NCI-H146 (cell line): ENCODE data around the gene ALDH3B1.

ENCODE experiments used
- DNase-seq: peaks from one replicate; lab custom pipeline; 2025; lab: John Stamatoyannopoulos, UW

The ALDH3B1 gene

GRCh38 chr11:68044145-68044813, 34.2 kb downstream of the ALDH3B1 start:
- DNase-seq = no peak

DNA sequence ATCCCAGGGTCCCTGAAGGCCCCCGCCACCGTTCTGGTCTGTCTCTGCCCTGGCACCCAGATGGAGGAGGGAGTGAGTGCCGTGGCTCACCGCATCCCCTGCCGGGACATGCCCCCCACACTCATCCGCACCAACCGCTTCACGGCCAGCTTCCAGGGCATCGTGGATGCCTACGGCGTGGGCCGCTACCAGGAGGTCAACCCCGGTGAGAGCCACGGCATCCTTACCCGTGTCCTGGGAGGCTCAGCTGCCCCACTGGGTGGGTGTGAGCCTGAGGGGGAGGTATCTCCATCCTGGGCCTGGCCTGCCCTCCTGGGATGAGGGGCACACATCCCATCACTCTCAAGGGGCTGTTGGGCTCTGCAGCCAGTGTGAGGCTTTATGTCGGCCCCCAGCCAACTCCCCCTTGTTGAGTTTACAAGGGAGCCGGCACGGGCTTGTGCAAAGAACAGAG, 34.8 kb downstream of the ALDH3B1 start:
- DNase-seq = no peak

GRCh38 chr11:68047437-68048290, 37.5 kb downstream of the ALDH3B1 start:
- DNase-seq = no peak

- DNase-seq = no peak
Measured at GRCh38 chr11:68048681-68049508, 38.8 kb downstream of the ALDH3B1 start.

DNA sequence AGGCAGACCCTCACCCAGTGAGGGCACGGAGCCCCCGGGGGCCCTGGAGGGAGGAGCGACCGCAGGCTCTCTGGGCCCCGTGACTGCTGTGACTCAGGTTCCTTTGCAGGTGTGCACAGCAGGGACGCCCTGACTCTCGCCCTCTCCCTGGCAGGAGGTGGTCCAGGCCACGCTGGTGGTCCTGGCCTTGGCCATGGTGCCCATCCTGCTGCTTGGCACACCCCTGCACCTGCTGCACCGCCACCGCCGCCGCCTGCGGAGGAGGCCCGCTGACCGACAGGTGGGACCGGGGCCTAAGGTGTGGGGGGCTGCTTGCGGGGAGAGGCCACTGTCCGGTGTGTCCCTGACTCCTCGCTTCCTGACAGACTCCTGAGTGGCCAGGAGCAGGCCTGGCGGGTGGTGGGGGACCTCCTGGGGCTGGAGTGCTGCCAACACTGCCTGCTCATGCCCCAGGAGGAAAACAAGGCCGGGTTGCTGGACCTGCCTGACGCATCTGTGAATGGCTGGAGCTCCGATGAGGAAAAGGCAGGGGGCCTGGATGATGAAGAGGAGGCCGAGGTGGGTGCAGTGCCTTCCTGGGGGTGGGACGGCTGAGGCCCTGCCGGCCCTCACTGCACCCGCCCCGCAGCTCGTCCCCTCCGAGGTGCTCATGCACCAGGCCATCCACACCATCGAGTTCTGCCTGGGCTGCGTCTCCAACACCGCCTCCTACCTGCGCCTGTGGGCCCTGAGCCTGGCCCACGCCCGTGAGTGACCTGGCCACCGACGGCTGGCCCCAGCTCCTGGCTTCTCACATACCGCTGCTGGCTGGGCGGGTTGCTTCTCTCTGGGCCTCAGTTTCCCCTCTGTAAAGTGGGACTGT, 39.6 kb downstream of the ALDH3B1 start:
- DNase-seq = no peak

DNA sequence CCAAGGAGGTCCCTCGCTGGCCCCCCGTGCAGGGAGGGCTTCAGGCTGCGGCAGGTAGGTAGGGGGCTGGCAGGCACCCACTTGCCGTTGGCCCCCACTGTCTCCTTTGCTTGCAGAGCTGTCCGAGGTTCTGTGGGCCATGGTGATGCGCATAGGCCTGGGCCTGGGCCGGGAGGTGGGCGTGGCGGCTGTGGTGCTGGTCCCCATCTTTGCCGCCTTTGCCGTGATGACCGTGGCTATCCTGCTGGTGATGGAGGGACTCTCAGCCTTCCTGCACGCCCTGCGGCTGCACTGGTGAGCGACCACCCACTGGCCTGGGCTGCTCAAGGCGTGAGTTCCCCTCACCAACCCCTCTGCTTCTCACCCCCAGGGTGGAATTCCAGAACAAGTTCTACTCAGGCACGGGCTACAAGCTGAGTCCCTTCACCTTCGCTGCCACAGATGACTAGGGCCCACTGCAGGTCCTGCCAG, 40.3 kb downstream of the ALDH3B1 start:
- no peak for DNase-seq

- no peak for DNase-seq
Measured at GRCh38 chr11:68051191-68052136, 41.3 kb downstream of the ALDH3B1 start.

DNA sequence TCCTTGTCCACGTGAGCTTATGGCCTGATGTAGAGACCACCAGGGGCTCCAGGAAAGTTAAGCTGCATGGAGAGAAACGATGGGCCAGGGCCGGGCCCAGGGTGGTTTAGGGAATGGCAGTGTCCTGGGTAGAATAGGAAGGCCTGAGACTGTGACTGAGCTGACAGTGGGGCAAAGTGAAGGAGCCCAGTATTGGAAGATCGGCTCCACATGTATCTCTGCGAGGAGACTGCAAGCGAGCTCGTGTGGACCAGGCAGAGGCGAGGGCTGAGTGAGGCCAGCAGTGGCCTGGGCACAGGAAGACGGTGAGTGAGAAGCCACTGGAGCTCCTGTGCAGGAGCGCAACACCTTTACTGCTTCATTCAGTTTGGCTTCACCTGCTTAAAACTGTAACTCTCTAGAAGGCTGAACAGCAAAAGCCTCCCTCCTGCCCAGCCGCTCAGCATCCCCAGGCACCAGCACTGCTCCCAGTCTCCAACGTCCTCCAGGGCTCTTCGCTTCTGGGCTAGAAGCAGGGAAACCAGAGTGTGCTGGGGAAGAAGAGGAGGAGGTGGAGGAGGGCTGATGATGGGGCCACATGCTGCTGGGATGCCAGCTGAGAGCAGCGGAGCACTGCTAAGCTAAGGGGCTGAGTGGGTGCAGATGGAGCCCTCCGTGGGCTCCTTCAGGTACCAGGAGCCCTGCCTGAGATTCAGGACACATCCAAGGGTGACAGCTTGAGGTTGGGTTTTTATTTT, 42.2 kb downstream of the ALDH3B1 start:
- DNase-seq = no peak

- DNase-seq = no peak
Measured at GRCh38 chr11:68053117-68053516, 43.0 kb downstream of the ALDH3B1 start.

- no peak for DNase-seq
Measured at GRCh38 chr11:68053981-68054812, 44.1 kb downstream of the ALDH3B1 start.

DNA sequence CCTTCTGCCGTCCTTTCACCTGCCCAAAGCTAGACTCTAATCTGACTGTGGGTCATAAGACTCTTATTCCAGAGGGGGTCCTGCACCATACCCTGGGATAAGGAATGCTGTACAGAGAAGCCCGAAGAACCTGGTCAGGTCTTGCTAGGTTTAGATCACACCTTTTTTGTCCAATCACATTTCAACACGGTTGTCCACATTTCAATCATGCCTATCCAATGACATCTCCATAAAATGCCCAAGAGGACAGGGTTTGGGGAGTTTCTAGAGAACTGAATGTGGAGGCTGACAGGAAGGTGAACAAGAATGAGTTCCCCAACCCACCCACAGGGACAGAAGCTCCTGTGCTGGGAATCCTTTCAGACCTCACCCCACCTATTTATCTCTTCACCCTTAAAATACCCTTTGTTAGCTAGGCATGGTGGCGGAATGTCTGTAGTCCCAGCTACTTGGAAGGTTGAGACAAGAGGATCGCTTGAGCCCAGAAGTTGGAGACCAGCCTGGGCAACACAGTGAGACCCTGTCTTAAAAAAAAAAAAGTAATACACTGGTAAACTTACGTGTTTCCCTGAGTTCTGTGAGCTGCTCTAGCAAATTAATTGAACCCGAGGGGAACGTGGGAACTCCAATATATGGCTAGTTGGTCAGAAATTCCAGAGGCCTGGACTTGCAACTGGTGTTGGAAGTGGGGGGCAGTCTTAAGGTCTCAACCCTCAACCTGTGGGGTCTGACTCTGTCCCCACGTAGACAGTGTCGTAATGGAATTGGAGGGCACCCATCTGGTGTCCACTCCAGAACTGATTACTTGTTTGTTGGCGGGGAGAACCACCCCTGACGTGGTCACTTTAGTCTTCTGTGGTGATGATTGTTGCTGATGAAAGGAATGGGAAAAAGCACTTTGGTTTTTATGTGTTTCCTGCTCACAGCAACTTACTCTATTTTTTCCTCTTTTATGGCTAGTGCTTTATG, 46.5 kb downstream of the ALDH3B1 start:
- DNase-seq = no peak

DNA sequence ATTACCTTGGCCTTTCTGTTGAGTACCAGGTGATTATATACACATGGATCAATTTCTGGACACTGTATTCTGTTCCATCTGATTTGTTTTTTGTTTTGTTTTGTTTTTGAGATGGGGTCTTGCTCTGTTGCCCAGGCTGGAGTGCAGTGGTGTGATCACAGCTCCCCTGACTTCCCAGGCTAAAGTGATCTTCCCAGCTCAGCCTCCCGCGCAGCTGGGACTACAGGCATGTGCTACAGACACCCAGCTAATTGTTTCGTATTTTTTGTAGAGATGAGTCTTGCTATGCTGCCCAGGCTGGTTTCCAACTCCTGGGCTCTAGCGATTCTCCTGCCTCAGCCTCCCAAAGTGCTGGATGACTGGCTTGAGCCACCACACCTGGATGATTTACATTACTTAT, 47.7 kb downstream of the ALDH3B1 start:
- DNase-seq = no peak

- DNase-seq = no peak
Measured at GRCh38 chr11:68061508-68061907, 51.4 kb downstream of the ALDH3B1 start.

DNA sequence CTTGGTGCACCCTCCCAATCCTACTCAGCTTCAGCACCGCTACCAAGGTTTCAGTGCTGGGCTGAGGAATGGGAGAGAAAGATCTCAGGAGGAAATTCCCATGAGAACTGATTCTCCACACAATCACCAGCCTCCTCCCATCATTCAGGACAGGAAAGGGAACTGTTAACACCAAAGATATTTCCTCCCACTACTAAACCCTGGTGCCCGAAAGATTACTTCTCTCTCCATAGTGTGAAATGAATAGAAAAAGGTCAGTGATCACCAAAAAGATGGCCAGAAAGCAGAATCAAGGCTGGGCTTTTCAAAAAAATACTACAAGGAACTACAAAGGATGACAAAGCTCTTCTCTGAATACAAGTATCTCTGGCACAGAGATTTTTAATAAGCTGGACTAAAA, 54.8 kb downstream of the ALDH3B1 start:
- no peak for DNase-seq

GRCh38 chr11:68065841-68066240, 55.7 kb downstream of the ALDH3B1 start:
- peak; percentile 24 for DNase-seq

DNA sequence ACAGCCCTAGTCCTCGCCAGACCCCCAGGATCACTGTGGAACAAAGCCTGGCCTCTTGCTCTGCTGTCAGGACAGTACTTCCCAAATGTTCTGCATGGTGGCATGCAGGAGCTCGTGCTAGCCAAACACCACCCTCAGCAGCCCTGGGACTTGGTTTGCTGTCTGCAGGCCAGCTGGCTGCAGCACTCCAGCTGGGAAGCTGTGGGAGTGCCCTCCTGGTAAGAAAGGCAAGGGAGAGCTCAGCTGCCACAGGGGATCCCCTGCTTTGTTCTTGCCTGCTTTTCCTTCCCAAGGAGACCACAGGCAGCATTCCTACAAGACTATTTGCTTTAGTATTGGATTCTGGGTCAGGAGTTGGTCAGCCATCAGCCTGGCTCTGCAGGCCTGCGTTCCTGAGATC, 56.6 kb downstream of the ALDH3B1 start:
- peak; percentile 33 for DNase-seq

DNA sequence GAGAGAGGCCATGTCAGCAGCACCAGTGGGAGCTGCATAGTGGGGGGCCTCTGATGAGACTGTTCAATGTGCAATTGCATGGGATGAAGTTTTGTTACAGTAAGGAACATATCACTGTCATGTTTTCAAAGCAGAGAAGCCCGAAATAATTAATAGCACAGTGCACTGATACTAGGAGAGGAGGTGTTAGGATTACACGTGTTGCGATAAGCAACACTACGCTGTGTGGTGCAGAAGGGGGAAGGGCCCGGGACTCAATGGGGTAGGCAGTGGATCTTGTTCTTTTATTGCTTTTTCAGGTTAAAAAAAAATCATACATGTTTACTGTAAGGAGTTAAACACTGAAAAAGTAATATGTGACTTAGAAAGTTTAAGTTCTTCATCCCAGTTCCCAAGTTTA, 57.9 kb downstream of the ALDH3B1 start:
- no peak for DNase-seq
